Measurements from ENCODE around the gene CHM.

DNA sequence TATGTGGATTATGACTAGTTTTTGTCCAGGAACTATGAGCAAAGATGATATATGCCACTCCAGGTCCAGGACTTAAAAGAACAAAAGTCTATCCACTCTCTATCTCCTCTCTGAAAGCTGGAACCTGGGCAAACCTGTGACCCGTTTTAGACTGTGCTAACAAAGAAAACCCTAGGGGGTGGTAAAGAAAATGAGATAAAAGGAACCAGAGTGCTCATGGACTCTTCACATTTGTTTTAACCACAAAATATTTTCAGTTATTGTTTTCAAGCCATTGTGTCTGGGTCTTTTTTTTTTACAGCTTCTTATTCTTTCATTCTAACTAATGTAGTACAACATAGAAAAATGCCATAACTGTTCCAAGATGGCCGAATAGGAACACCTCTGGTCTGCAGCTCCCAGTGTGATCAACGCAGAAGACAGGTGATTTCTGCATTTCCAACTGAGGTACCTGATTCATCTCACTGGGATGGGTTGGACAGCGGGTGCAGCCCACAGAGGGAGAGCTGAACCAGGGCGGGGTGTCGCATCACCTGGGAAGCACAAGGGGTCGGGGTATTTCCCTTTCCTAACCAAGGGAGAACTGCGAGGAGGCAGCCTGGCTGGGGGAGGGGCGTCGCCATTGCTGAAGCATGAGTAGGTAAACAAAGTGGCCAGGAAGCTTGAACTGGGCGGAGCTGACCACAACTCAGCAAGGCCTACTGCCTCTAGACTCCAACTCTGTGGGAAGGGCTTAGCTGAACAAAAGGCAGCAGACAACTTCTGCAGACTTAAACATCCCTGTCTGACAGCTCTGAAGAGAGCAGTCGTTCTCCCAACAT, 45.1 kb downstream of the CHM start:
- TF ChIP-seq POLR2AphosphoS5 (IDR thresholded peaks at IDR 0.05) (no peak), POLR2A (IDR thresholded peaks at IDR 0.05) (no peak)
